Sigmoid colon (tissue), 7 donors: Measurements from ENCODE around the gene CCKAR. TPM values are rescaled to one million over a fixed set of nuclear protein-coding genes. Genes with fewer than 3 reads are reported as not detected.

Experiments
- DNase-seq: peaks from one replicate; pipeline ENCODE4 v3.0.0-alpha.2; 2019
- H3K27ac ChIP-seq, 4 donors: fragments of 200-600 bp; sonication (generic); one replicate each; pipeline ENCODE4 v1.5.1; 2016 to 2019; ENCODE audit warnings: mild to moderate bottlenecking in 1 of 4
- H3K27me3 ChIP-seq, 3 donors: fragments of 200-600 bp; sonication (generic); one replicate each; pipeline ENCODE4 v1.5.1; 2019; ENCODE audit warnings: mild to moderate bottlenecking in 1 of 3
- H3K36me3 ChIP-seq, 4 donors: fragments of 200-600 bp; sonication (generic); one replicate each; pipeline ENCODE4 v1.5.1; 2016 to 2019
- H3K4me1 ChIP-seq, 4 donors: fragments of 200-600 bp; sonication (generic); one replicate each; pipeline ENCODE4 v1.5.1; 2017 to 2019
- H3K4me3 ChIP-seq, 4 donors: fragments of 200-600 bp; sonication (generic); one replicate each; pipeline ENCODE4 v1.5.1; 2017 to 2019; ENCODE audit warnings: mild to moderate bottlenecking in 2 of 4, moderate library complexity in 1 of 4
- H3K9me3 ChIP-seq, 4 donors: fragments of 200-600 bp in 3 of 4; sonication (generic) in 3 of 4; one replicate each; pipeline versions ENCODE4 v1.5.1 to v1.6.1; 2013 to 2019
- CTCF ChIP-seq, 4 experiments: fragments of 450-650 bp in 3 of 4; fragments of 200-600 bp in 1 of 4; IDR thresholded peaks; one replicate each; pipeline ENCODE4 v1.5.1; 2016 to 2019; ENCODE audit warnings: antibody characterized with exemption in 4 of 4, mild to moderate bottlenecking in 3 of 4, moderate library complexity in 2 of 4
- EP300 ChIP-seq, 4 donors: sonication (generic); formaldehyde crosslinking; IDR thresholded peaks; one replicate each; pipeline ENCODE4 v1.6.1; 2017; ENCODE audit warnings: antibody characterized with exemption in 4 of 4
- POLR2A ChIP-seq, 2 donors: fragments of 450-650 bp; IDR thresholded peaks; one replicate each; pipeline ENCODE4 v1.6.1; 2016; ENCODE audit warnings: antibody characterized with exemption in 2 of 2, mild to moderate bottlenecking in 2 of 2, moderate library complexity in 2 of 2
- POLR2AphosphoS5 ChIP-seq, 4 donors: sonication (generic); formaldehyde crosslinking; IDR thresholded peaks; one replicate each; pipeline ENCODE4 v1.6.1; 2017; ENCODE audit warnings: antibody characterized with exemption in 4 of 4
- WGBS, 2 donors: extraction: QIAGEN DNeasy Blood & Tissue Kit; methylation state at CpG; one replicate each; pipeline ENCODE4 v1.1.7; 2013; 5-methylcytosine and 5-hydroxymethylcytosine counted together
- intact Hi-C: fragments of 100-400 bp; cut with DNase I; formaldehyde crosslinking; loops from one replicate; pipeline ENCODE4 v1.15.1; 2023
- polyA plus RNA-seq, 3 donors: library from polyadenylated mRNA; stranded (reverse); fragments of 200-250 nt; gene quantifications; one replicate each; pipeline ENCODE4 v1.2.3, GENCODE V29; 2013
- total RNA-seq, 4 donors: library from RNA; depleted of rRNA; stranded (reverse); fragments of >200 nt; gene quantifications; one replicate each; pipeline ENCODE4 v1.1.0, GENCODE V29; 2016
- donor health status: healthy with polysubstance abuse.
- donor health status: Bipolar disorder and iron deficiency.
- donor health status: healthy.

Gene CCKAR
- total and polyA plus RNA-seq, 7 donors, result 0.60 TPM; not detected in 6

DNA sequence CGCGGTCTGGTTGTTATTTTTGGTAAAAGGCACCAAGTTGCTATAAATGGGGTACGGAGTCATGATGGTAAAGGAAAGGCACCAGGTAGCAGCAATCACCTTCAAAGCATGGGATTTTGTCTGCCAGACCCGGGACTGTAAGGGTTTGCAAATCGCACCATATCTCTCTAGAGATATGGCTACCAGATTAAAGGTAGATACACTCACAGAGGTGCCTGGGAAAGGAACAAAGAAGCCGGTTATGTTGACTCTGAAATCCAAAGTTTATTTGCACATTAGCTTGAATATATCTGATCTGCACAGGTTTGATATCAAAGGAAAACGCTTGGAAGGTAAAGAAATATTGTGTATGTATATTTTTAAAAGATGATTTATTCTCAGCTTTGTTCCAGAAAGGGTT, 4.6 kb downstream of the CCKAR start:
- DNase-seq, result no peak
- intact Hi-C loops, result no loop called here
- Histone ChIP-seq H3K4me3 (no peak overlapping the region), H3K27me3 (no peaks in the 10 kb centered on the region), H3K36me3 (no peaks in the 10 kb centered on the region), H3K4me1 (peaks cover 0 to 54% (median 28%) of the 10 kb centered on the region in 4 donors), H3K27ac (no peak overlapping the region), H3K9me3 (no peaks in the 10 kb centered on the region)
- TF ChIP-seq POLR2A (IDR thresholded peaks at IDR 0.05), result no peak
- no peak for TF ChIP-seq EP300 (IDR thresholded peaks at IDR 0.05)
- TF ChIP-seq POLR2AphosphoS5 (IDR thresholded peaks at IDR 0.05), result no peak
- no peak for TF ChIP-seq CTCF (IDR thresholded peaks at IDR 0.05)
- WGBS, 2 donors, result 27 to 72% methylated on average over 7 of the region's 7 CpGs

DNA sequence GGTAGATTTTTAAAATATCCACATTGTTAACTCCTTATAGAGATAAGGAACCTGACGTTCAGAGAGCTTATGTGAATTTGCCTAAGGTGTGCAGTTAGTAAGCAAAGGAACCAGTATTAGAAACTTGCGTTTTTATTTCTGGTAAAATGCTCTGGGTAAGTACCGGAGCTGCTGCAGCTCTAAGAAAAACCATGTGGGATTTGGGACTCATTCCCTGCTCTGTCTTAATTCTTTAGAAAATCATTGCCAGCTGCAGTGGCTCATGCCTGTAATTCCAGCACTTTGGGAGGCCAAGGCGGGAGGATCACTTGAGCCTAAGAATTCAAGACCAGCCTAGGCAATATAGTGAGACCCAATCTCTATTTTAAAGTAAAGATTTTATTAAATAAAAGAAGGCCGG, 5.8 kb downstream of the CCKAR start:
- peaks cover 0 to 56% (median 31%) of the 10 kb centered on the region in 4 donors for H3K4me1 ChIP-seq
- no peaks in the 10 kb centered on the region for H3K36me3 ChIP-seq
- no peaks in the 10 kb centered on the region for H3K9me3 ChIP-seq
- 64 to 69% methylated on average over 5 of the region's 5 CpGs for WGBS, 2 donors
- DNase-seq, result no peak
- no peak overlapping the region for H3K4me3 ChIP-seq
- intact Hi-C loops, result loop anchor here (5.0 kb wide), 2 partner anchors 162 to 342 kb away; partner anchors contain the start of gene RBPJ
- peak overlapping the region in 3 of 4 donors; percentile 3 to 83 (median 80) for H3K27ac ChIP-seq
- no peak for TF ChIP-seq POLR2A (IDR thresholded peaks at IDR 0.05)
- no peak for TF ChIP-seq POLR2AphosphoS5 (IDR thresholded peaks at IDR 0.05)
- no peak for TF ChIP-seq EP300 (IDR thresholded peaks at IDR 0.05)
- TF ChIP-seq CTCF (IDR thresholded peaks at IDR 0.05), result no peak
- no peaks in the 10 kb centered on the region for H3K27me3 ChIP-seq

DNA sequence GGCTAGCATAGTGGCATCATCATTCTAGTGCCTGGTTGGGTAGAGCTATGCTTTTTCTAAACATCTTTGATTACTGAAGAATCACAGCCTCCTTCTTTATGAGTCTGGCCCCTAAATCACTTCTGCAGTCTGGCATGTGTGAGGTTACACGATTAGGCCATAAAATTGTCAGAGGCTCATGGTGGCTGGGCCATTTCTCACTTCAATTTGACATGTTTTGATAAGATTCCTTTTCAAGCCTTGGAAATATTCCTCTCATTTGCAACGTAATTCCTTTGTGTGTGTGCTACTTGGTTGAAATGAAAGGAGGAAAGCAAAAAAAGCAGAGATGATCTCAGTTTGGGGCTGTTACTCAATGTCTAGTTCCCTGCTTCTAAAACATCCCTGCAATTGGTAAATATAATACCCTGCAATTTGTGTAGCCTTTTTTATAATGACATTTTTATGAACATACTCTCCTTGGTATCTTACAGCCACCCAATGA, 6.2 kb downstream of the CCKAR start:
- peak; percentile 72 for DNase-seq
- intact Hi-C loops, result loop anchor here (5.0 kb wide), 2 partner anchors 162 to 342 kb away; partner anchors contain the start of gene RBPJ
- WGBS, 2 donors, result 16 to 45% methylated on average over 2 of the region's 2 CpGs
- TF ChIP-seq POLR2A (IDR thresholded peaks at IDR 0.05) (no peak), POLR2AphosphoS5 (IDR thresholded peaks at IDR 0.05) (peak; percentile 95 to 99 (median 97)), CTCF (IDR thresholded peaks at IDR 0.05) (no peak), EP300 (IDR thresholded peaks at IDR 0.05) (peak; percentile 72 to 92 (median 79))
- Histone ChIP-seq H3K4me1 (peaks cover 0 to 60% (median 32%) of the 10 kb centered on the region in 4 donors), H3K4me3 (no peak overlapping the region), H3K9me3 (no peaks in the 10 kb centered on the region), H3K27ac (peak overlapping the region in 3 of 4 donors; percentile 46 to 83 (median 80)), H3K36me3 (no peaks in the 10 kb centered on the region), H3K27me3 (no peaks in the 10 kb centered on the region)

- Histone ChIP-seq H3K9me3 (no peaks in the 10 kb centered on the region), H3K4me1 (peaks cover 0 to 69% (median 39%) of the 10 kb centered on the region in 4 donors), H3K4me3 (no peak overlapping the region), H3K36me3 (no peaks in the 10 kb centered on the region), H3K27me3 (no peaks in the 10 kb centered on the region), H3K27ac (peak overlapping the region in 3 of 4 donors; percentile 49 to 83 (median 80))
- TF ChIP-seq POLR2AphosphoS5 (IDR thresholded peaks at IDR 0.05), result peak; percentile 78 to 94 (median 88)
- no peak for TF ChIP-seq POLR2A (IDR thresholded peaks at IDR 0.05)
- no peak for TF ChIP-seq CTCF (IDR thresholded peaks at IDR 0.05)
- TF ChIP-seq EP300 (IDR thresholded peaks at IDR 0.05), result peak in 3 of 4 donors; percentile 23 to 72 (median 46)
- 52 to 90% methylated on average over 3 of the region's 3 CpGs for WGBS, 2 donors
- DNase-seq, result no peak
- intact Hi-C loops, result loop anchor here (2.0 to 5.0 kb wide), 3 partner anchors 20 to 340 kb away; partner anchors contain the start of gene RBPJ
Measured at GRCh38 chr4:26482508-26483462, 7.5 kb downstream of the CCKAR start.
